ENCODE results near the gene OR8D1.

The OR8D1 gene

GRCh38 chr11:124256076-124256475 lies 57.7 kb downstream of the OR8D1 start, which contains the start of gene OR8G5:
OR8G5 (plus strand) TSS chr11:124256376; CDS start chr11:124264932, 8,556 bp downstream.
- TF ChIP-seq ZFX (IDR thresholded peaks at IDR 0.05) (no peak), CTCF (conservative IDR thresholded peaks at IDR 0.05) (no peak)

More at GRCh38 chr11:124256076-124256475, 57.7 kb downstream of the OR8D1 start, which contains the start of gene OR8G5:
- H3K27ac ChIP-seq: no peak within 1 kb of the TSS

All from C4-2B (cell line).